HG03571 (cell line): ENCODE results near the gene HTR7.
"Not testable (repeated sequence)": the region's sequence is repeated elsewhere in the genome, so short reads cannot be mapped to it uniquely, and the experiment has no call there.

Source experiments
- ATAC-seq: cut with Tn5 transposase; IDR thresholded peaks from one replicate; pipeline ENCODE4 v1.9.1; 2021; ENCODE audit not compliant: unreplicated experiment

The HTR7 gene

GRCh38 chr10:90858461-90858968 is 676 bp upstream of the HTR7 start:
- ATAC-seq = no peak

DNA sequence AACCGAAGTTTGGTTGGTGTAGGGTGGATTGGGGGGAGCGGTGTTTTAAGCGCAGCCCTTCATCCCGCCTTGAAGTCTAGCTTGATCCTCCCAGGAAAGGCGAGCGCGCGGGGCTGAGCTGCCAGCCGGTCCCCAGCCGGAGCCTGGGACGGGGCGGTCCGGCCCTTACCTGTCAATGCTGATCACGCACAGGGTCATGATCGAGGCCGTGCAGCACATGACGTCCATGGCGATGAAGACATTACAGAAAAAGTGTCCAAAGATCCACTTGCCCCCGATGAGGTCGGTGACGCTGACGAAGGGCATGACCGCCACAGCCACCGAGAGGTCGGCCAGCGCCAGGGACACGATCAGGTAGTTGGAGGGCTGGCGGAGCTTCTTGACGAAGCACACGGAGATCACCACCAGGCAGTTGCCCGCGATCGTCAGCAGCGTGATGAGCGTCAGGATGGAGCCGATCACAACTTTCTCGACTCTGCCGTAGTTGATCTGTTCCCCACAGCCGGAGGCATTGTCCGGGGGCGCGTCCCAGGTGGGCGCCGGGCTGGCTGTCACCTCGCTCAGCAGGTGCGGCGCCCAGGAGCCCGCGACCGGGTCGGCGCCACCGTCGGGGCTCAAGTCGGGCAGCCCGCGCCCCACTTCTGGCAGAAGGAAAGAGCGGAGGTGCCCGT is 740 bp downstream of the HTR7 start:
- ATAC-seq = no peak

DNA sequence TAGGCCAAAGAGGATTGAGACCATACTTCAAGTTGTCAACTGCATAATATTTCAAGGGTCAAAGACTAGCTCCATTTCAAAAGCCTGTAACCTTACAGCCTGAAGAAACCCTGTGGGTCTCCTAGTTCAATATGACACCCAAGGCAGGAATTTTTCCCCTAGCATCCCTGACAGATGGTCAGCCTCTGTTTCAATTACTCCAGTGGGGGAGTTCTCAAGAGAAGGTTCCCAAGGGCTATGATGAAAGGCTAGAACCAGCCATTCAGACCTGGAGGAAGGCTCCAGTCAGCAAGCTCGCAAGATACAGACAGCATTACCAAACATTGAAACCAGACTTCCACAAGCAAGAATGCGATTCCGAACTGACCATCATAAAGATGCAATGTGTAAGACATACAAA is 1.6 kb downstream of the HTR7 start:
- ATAC-seq = no peak

DNA sequence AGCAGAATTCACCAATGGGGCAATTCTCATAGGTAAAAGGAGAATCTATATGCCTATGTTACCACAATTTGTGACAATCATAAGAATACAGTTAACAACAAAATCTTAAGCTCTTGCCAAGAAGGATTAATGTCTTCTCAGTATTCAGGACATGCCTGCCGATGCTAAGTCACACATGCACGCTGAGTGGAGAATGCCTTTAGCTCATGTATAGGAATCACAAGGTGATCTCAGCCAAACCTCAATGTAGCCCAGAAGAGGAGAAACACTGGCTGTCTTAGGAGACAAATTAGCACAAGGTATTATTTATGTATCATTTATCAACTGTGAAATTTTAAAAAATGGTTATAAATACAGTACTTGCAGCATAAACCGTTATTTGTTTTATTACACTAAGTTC is 2.7 kb downstream of the HTR7 start:
- no peak for ATAC-seq

DNA sequence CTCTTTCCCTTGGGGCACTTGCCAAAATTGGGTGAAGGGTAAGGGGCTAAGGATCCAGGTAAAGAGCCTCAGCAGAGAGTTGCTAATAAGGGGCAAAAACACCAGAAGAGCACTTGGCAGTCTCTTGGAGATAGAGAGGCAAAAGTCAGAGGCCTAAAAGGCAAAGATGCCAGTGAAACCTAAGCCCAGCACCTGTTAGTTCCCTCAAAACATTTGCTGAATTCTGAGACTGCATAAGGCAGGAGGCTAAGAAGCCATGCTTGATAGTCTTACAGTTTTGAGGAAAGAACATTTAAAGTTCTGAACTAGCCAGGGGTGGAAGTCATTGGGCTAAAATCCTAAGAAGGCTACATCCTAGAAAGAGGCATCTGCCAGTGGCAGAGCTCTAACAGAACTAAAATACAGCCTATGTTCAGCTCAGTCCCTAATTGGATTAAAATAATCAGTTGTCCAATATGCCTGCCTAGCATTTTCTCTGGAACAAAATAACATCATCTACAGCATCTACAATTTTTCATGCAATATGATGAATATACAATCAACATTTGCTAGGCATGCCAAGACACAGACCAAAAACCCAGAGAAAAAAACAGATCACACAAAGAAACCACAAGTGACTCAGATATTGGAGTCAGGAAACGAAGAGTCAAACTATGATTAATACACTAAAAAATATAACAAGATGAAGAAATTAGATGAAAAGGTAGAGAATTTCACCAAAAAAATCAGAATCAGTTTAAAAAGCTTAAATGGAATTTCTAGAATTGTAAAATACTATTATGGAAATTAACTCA is 7.7 kb downstream of the HTR7 start:
- ATAC-seq = no peak

- no peak for ATAC-seq
Measured at GRCh38 chr10:90847436-90847835, 10.4 kb downstream of the HTR7 start.

DNA sequence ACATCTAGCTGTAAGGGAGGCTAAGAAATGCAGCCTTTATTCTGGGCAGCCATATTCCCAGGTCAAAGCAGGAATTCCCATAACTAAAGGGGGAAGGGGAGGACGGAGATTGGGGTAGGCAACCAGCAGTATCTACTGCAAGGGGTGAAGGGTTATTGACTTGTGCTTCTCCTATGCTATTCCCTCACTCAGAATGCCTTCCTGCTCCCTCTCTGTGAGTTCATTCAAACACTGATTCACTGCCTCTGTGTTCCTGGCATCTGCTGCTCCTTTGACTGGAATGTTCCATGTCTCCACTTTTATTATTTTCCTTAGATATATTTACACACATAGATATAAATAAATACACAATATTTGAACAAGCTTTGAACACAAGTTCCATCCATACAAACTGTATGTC is 11.1 kb downstream of the HTR7 start:
- ATAC-seq = no peak

GRCh38 chr10:90845726-90846125 is 12.1 kb downstream of the HTR7 start:
- no peak for ATAC-seq

- ATAC-seq = no peak
Measured at GRCh38 chr10:90842725-90843124, 15.1 kb downstream of the HTR7 start.

DNA sequence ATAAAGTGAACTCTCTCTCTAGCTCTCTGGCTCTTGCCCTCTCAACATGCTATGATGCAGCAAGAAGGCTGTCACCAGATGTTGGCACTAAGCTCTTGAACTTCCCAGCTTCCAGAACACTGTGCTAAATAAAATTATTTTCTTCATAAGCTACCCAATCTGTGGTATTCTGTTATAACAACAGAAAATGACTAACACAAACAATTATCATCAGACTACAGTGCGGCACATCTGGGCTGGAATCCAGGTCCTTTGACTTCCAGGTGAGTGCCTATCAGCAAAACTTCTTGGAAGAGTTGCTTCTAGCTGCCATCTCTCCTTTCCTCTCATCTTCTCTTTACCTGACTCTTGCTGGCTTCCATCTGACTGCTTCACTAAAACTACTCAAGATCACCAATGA is 20.4 kb downstream of the HTR7 start:
- ATAC-seq = no peak

DNA sequence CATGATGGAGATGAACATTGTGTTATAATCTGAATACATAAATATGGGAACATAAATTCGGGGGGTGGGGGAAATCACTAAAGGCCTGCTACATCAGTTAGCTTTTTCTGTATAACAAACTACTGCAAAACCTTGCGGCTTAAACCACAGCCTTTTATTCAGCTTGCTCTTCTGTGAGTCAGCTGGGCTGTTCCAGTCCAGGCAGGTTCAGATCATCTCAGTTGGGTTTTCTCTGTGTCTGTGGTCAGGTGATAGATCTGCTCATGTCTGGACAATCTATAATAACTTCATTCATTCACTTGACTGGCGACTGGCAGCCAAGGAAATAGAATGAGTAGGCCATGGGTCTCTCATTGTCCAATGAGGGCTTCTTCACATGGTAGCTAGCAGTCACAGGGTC is 23.5 kb downstream of the HTR7 start:
- ATAC-seq = no peak

GRCh38 chr10:90832111-90832510 is 25.7 kb downstream of the HTR7 start:
- ATAC-seq = no peak

- no peak for ATAC-seq
Measured at GRCh38 chr10:90822508-90822907, 35.3 kb downstream of the HTR7 start.

GRCh38 chr10:90821864-90822263 is 36.0 kb downstream of the HTR7 start:
- not testable (repeated sequence) for ATAC-seq

DNA sequence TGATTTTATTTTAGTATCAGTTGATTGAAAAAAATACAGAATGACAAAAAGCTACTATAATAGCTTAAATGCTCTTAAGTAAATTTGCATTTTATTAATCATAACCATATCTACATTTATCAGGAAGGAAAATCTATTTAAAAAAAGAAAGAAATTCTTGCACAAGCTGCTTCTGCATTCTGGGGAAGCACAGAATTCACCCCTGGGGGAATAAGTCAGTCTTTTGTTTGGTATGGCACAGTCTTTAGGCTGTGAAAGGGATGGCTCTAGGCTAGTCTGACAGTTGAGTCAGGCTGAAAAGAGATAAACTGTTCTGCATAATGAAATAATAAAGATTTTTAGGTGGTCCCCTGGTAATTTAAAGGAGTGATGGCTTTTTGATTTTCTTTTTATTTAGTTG is 37.9 kb downstream of the HTR7 start:
- no peak for ATAC-seq

- ATAC-seq = no peak
Measured at GRCh38 chr10:90818736-90819135, 39.1 kb downstream of the HTR7 start.

DNA sequence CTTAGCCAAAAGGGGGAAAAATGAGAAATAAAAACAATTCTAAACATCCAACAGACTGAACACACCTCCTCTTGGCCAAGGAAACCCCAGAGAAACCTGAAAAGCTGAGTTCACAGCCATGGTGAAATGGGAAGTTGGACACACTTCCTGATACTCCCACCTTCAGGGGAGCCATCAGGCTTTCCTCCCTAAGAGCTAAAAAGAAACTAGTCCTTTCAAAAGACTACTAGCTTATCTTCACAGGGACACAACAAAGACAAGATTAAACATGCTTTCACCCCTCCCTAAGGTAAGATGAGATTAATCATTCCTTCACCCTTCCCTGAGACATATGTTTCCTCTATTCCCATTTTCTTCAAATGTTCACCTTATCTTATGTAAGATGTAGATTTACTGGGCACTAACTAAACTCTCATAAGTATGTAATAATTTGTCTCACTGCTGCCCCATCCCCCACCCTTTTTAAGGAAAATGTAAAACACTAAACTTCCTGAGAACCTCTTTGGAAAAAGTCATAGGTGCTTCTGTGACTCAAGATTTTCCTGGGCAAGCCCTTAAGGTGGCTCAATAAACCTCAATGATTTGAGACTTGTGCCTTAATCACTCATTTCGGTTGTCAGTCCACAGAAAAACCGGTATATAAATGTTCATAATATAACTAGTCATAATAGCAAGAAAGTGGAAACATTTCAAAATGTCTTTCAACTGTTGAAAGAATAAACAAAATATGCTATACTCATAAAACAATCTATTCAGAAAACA is 40.5 kb downstream of the HTR7 start:
- ATAC-seq = no peak

- no peak for ATAC-seq
Measured at GRCh38 chr10:90816466-90816865, 41.4 kb downstream of the HTR7 start.

- ATAC-seq = no peak
Measured at GRCh38 chr10:90813594-90814365, 44.1 kb downstream of the HTR7 start.

- not testable (repeated sequence) for ATAC-seq
Measured at GRCh38 chr10:90807106-90807505, 50.7 kb downstream of the HTR7 start.

DNA sequence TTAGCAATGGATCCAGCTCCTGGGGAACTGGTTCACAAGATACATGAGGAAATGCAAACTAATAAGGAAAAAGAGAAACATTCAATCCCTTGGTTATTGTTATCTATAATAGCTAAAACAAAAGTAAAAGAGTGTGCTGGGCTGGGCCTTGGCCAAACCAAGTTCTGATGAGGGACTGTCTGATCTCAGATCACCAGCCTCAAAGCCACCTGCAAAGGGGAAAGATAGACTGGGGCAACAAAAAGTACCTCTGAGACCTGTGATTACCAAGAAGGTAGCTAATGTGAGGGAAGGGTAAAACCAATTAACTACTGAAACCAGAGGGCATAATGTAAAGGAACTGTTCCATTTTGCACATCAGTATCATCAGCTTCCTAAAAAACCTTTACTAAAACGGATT is 51.2 kb downstream of the HTR7 start:
- ATAC-seq = no peak
